Spinal cord (tissue), 10 donors: ENCODE data around the gene PIK3CG. TPM values are rescaled to one million over a fixed set of nuclear protein-coding genes. Genes with fewer than 3 reads are reported as not detected.

Experiments used
- DNase-seq, 6 donors: peaks; one replicate each; pipeline versions ENCODE4 v3.0.0 to v3.0.0-alpha.2; 2013 to 2015; ENCODE audit warnings: low spot score in 6 of 6, low read depth in 4 of 6
- H3K27ac ChIP-seq: one replicate; pipeline ENCODE4 v1.5.1; 2013; ENCODE audit warnings: low read depth, low read length, control low read depth
- H3K27me3 ChIP-seq: one replicate; pipeline ENCODE4 v1.6.1; 2013; ENCODE audit warnings: low read length; ENCODE audit not compliant: control insufficient read depth, insufficient read depth
- H3K36me3 ChIP-seq: one replicate; pipeline ENCODE4 v1.6.1; 2013; ENCODE audit warnings: low read length; ENCODE audit not compliant: control insufficient read depth, insufficient read depth
- H3K4me1 ChIP-seq: one replicate; pipeline ENCODE4 v1.6.1; 2013; ENCODE audit warnings: low read length; ENCODE audit not compliant: control insufficient read depth, insufficient read depth
- H3K4me3 ChIP-seq: one replicate; pipeline ENCODE4 v1.5.1; 2013; ENCODE audit warnings: low read depth, low read length, control low read depth
- H3K9me3 ChIP-seq: one replicate; pipeline ENCODE4 v1.6.1; 2013; ENCODE audit warnings: low read length; ENCODE audit not compliant: control insufficient read depth, insufficient read depth
- WGBS: methylation state at CpG from one replicate; pipeline ENCODE4 v1.1.5; 2013; ENCODE audit warnings: missing lambda C conversion rate; ENCODE audit not compliant: insufficient coverage; 5-methylcytosine and 5-hydroxymethylcytosine counted together
- polyA plus RNA-seq, 2 donors: library from polyadenylated mRNA; unstranded; fragments of 120-200 nt; gene quantifications; one replicate each; pipeline ENCODE4 v1.2.1, GENCODE V29; 2013; ENCODE audit not compliant: insufficient read length in 2 of 2
- total RNA-seq, 2 donors: library from RNA; depleted of rRNA in 1 of 2; stranded (reverse); fragments of 120-200 nt in 1 of 2; fragments of >200 nt in 1 of 2; gene quantifications; one replicate each; pipeline versions ENCODE4 v1.2.3 to v1.2.4, GENCODE V29; 2013 to 2014
- donor health status: healthy.

The PIK3CG gene
- total and polyA plus RNA-seq, 4 donors = 1.4 to 6.4 (median 2.6) TPM

- DNase-seq = no peak
- Histone ChIP-seq H3K36me3 (no peaks in the 10 kb centered on the region), H3K4me1 (no peaks in the 10 kb centered on the region), H3K27me3 (no peaks in the 10 kb centered on the region), H3K9me3 (no peaks in the 10 kb centered on the region), H3K4me3 (no peak overlapping the region), H3K27ac (no peak overlapping the region)
- no CpG with 5 or more reads among the region's 1 CpG for WGBS
Measured at GRCh38 chr7:106869954-106870353, 4.9 kb downstream of the PIK3CG start.

- Histone ChIP-seq H3K27ac (no peak overlapping the region), H3K9me3 (no peaks in the 10 kb centered on the region), H3K36me3 (no peaks in the 10 kb centered on the region), H3K27me3 (no peaks in the 10 kb centered on the region), H3K4me3 (no peak overlapping the region), H3K4me1 (no peaks in the 10 kb centered on the region)
- no CpG with 5 or more reads among the region's 3 CpGs for WGBS
- no peak for DNase-seq
Measured at GRCh38 chr7:106870528-106870927, 5.4 kb downstream of the PIK3CG start.

GRCh38 chr7:106870983-106871410 lies 5.9 kb downstream of the PIK3CG start:
- Histone ChIP-seq H3K4me1 (no peaks in the 10 kb centered on the region), H3K36me3 (no peaks in the 10 kb centered on the region), H3K27me3 (no peaks in the 10 kb centered on the region), H3K9me3 (no peaks in the 10 kb centered on the region), H3K27ac (no peak overlapping the region), H3K4me3 (no peak overlapping the region)
- no CpG with 5 or more reads among the region's 1 CpG for WGBS
- DNase-seq = no peak

- Histone ChIP-seq H3K36me3 (no peaks in the 10 kb centered on the region), H3K27ac (no peak overlapping the region), H3K4me1 (no peaks in the 10 kb centered on the region), H3K4me3 (no peak overlapping the region), H3K9me3 (no peaks in the 10 kb centered on the region), H3K27me3 (no peaks in the 10 kb centered on the region)
- DNase-seq = no peak
- 93% methylated on average over 2 of the region's 6 CpGs for WGBS
Measured at GRCh38 chr7:106871793-106872571, 6.9 kb downstream of the PIK3CG start.

GRCh38 chr7:106872763-106873162 lies 7.7 kb downstream of the PIK3CG start:
- H3K4me1 ChIP-seq = no peaks in the 10 kb centered on the region
- no peak overlapping the region for H3K4me3 ChIP-seq
- DNase-seq = no peak
- no peaks in the 10 kb centered on the region for H3K27me3 ChIP-seq
- 94% methylated on average over 6 of the region's 6 CpGs for WGBS
- H3K9me3 ChIP-seq = no peaks in the 10 kb centered on the region
- H3K27ac ChIP-seq = no peak overlapping the region
- H3K36me3 ChIP-seq = no peaks in the 10 kb centered on the region

- no peak overlapping the region for H3K4me3 ChIP-seq
- no peaks in the 10 kb centered on the region for H3K36me3 ChIP-seq
- no peaks in the 10 kb centered on the region for H3K9me3 ChIP-seq
- no peaks in the 10 kb centered on the region for H3K4me1 ChIP-seq
- no peaks in the 10 kb centered on the region for H3K27me3 ChIP-seq
- no peak overlapping the region for H3K27ac ChIP-seq
- DNase-seq = no peak
Measured at GRCh38 chr7:106874076-106874475, 9.0 kb downstream of the PIK3CG start.

GRCh38 chr7:106875508-106875907 lies 10.4 kb downstream of the PIK3CG start:
- no peaks in the 10 kb centered on the region for H3K27me3 ChIP-seq
- no peak for DNase-seq
- WGBS = no CpG with 5 or more reads among the region's 1 CpG
- no peak overlapping the region for H3K4me3 ChIP-seq
- no peaks in the 10 kb centered on the region for H3K9me3 ChIP-seq
- H3K27ac ChIP-seq = no peak overlapping the region
- H3K36me3 ChIP-seq = no peaks in the 10 kb centered on the region
- no peaks in the 10 kb centered on the region for H3K4me1 ChIP-seq

- H3K36me3 ChIP-seq = no peaks in the 10 kb centered on the region
- WGBS = 83% methylated on average over 1 of the region's 4 CpGs
- H3K4me1 ChIP-seq = no peaks in the 10 kb centered on the region
- no peak overlapping the region for H3K27ac ChIP-seq
- DNase-seq = no peak
- no peaks in the 10 kb centered on the region for H3K9me3 ChIP-seq
- H3K4me3 ChIP-seq = no peak overlapping the region
- H3K27me3 ChIP-seq = no peaks in the 10 kb centered on the region
Measured at GRCh38 chr7:106878748-106879439, 13.8 kb downstream of the PIK3CG start.

- H3K36me3 ChIP-seq = no peaks in the 10 kb centered on the region
- H3K4me3 ChIP-seq = no peak overlapping the region
- H3K4me1 ChIP-seq = no peaks in the 10 kb centered on the region
- no peak overlapping the region for H3K27ac ChIP-seq
- no peaks in the 10 kb centered on the region for H3K9me3 ChIP-seq
- no CpG with 5 or more reads among the region's 3 CpGs for WGBS
- peak in 1 of 6 donors; percentile 56 for DNase-seq
- H3K27me3 ChIP-seq = no peaks in the 10 kb centered on the region
Measured at GRCh38 chr7:106881984-106882383, 16.9 kb downstream of the PIK3CG start.
